ENCODE measurements around the gene MINDY2.
"Not testable (repeated sequence)": the region's sequence is repeated elsewhere in the genome, so short reads cannot be mapped to it uniquely, and the experiment has no call there.

MINDY2 gene

GRCh38 chr15:58833681-58834426 lies 62.8 kb downstream of the MINDY2 start:
- not testable (repeated sequence) for DNase-seq

GRCh38 chr15:58839485-58839884 lies 68.4 kb downstream of the MINDY2 start:
- no peak for DNase-seq

- no peak for DNase-seq
Observed at GRCh38 chr15:58840048-58840447, 68.9 kb downstream of the MINDY2 start.

- no peak for DNase-seq
Observed at GRCh38 chr15:58842713-58843396, 71.8 kb downstream of the MINDY2 start.

- DNase-seq: not testable (repeated sequence)
Observed at GRCh38 chr15:58851205-58851604, 80.1 kb downstream of the MINDY2 start.

GRCh38 chr15:58852347-58852746 lies 81.2 kb downstream of the MINDY2 start:
- DNase-seq: no peak

GRCh38 chr15:58854593-58854992 lies 83.5 kb downstream of the MINDY2 start:
- DNase-seq: no peak

- no peak for DNase-seq
Observed at GRCh38 chr15:58856086-58856485, 85.0 kb downstream of the MINDY2 start.

GRCh38 chr15:58856621-58857020 lies 85.5 kb downstream of the MINDY2 start:
- DNase-seq: not testable (repeated sequence)

GRCh38 chr15:58862326-58862725 lies 91.2 kb downstream of the MINDY2 start:
- no peak for DNase-seq

GRCh38 chr15:58864602-58865424 lies 93.7 kb downstream of the MINDY2 start:
- DNase-seq: no peak

GRCh38 chr15:58865425-58865880 lies 94.4 kb downstream of the MINDY2 start:
- no peak for DNase-seq

- no peak for DNase-seq
Observed at GRCh38 chr15:58867926-58868325, 96.8 kb downstream of the MINDY2 start.

- no peak for DNase-seq
Observed at GRCh38 chr15:58870451-58870850, 99.3 kb downstream of the MINDY2 start.

GRCh38 chr15:58873267-58873666 lies 102.2 kb downstream of the MINDY2 start:
- no peak for DNase-seq

GRCh38 chr15:58875343-58875742 lies 104.2 kb downstream of the MINDY2 start:
- no peak for DNase-seq

GRCh38 chr15:58876306-58877106 lies 105.4 kb downstream of the MINDY2 start:
- DNase-seq: no peak

- DNase-seq: no peak
Observed at GRCh38 chr15:58877999-58878825, 107.1 kb downstream of the MINDY2 start.

- DNase-seq: no peak
Observed at GRCh38 chr15:58880320-58880719, 109.2 kb downstream of the MINDY2 start.

- no peak for DNase-seq
Observed at GRCh38 chr15:58882243-58882642, 111.1 kb downstream of the MINDY2 start.

- DNase-seq: not testable (repeated sequence)
Observed at GRCh38 chr15:58883926-58884325, 112.8 kb downstream of the MINDY2 start.

GRCh38 chr15:58886921-58887320 lies 115.8 kb downstream of the MINDY2 start:
- no peak for DNase-seq
